Measurements from ENCODE around the gene DCAF6.

DNA sequence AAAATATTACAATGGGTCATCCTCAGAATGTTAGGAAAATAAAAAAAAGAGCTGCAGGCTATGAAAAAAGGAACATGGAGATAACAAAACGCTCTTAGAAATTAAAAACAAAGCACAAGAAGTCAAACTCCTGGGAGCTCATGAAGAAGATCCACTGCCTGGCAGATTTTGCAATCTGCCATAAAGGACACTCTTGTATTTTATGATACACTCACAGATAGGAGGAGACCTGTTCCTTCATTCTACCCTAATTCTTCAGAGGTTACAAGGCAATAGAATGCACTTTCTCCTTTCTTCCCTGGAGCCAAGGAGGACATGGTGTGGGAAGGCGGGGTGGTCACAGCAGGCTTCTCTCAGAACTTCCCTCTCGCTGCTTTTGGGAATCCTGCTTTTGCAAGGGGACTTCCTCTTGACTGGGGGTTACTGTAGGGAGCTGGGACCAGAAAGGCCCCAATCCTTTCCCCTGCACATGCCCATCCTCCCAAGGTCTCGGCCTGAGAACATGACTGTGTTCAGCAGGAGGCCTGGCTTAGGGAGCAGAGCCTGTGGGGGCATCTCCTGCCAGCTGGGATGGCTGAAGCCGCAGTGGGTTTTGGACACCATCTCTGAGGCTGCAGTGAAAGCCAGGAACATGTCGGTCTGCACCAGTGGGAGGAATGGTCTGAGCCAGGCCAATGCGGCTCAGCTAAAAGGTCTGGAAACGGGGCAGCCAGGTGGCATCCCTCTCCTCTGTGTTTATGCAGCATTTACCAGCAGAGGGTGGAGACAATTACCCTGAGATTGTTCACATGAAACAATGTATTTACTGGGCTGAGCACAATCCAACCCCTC lies 155.5 kb downstream of the DCAF6 start:
- TF ChIP-seq POLR2A (IDR thresholded peaks at IDR 0.05; ENCODE audit: low read depth, low read length) (no peak), POLR2AphosphoS5 (IDR thresholded peaks at IDR 0.05; ENCODE audit: low read depth, low read length) (no peak)
